Muscle layer of duodenum (tissue), 2 donors: Measurements from ENCODE around the gene RBM4B.
A peak's percentile ranks its signal among the peaks of the same experiment; 100 is the strongest.
"Not testable (repeated sequence)": the region's sequence is repeated elsewhere in the genome, so short reads cannot be mapped to it uniquely, and the experiment has no call there.

Experiments
- H3K27ac ChIP-seq: one replicate; pipeline ENCODE4 v1.7.0; 2013; ENCODE audit warnings: mild to moderate bottlenecking, low read length
- H3K27me3 ChIP-seq: one replicate; pipeline ENCODE4 v1.7.0; 2013; ENCODE audit warnings: low read depth, mild to moderate bottlenecking, control low read depth, low read length
- H3K36me3 ChIP-seq, 2 donors: one replicate each; pipeline ENCODE4 v1.7.0; 2013; ENCODE audit warnings: low read length in 2 of 2, control low read depth in 1 of 2, mild to moderate bottlenecking in 1 of 2; ENCODE audit not compliant: insufficient read depth in 2 of 2, control insufficient read depth in 1 of 2
- H3K4me1 ChIP-seq, 2 donors: one replicate each; pipeline ENCODE4 v1.7.0; 2013; ENCODE audit warnings: low read length in 2 of 2, mild to moderate bottlenecking in 2 of 2, control low read depth in 1 of 2, moderate library complexity in 1 of 2; ENCODE audit not compliant: insufficient read depth in 2 of 2, control insufficient read depth in 1 of 2
- H3K4me3 ChIP-seq, 2 donors: one replicate each; pipeline ENCODE4 v1.7.0; 2013; ENCODE audit warnings: low read length in 2 of 2, low read depth in 1 of 2, mild to moderate bottlenecking in 1 of 2
- H3K9me3 ChIP-seq, 2 donors: one replicate each; pipeline ENCODE4 v1.7.0; 2013; ENCODE audit warnings: low read length in 2 of 2, control low read depth in 1 of 2, mild to moderate bottlenecking in 1 of 2; ENCODE audit not compliant: control insufficient read depth in 1 of 2
- donor health status: healthy.

RBM4B gene

GRCh38 chr11:66651016-66651415 lies 26.7 kb downstream of the RBM4B start:
- Histone ChIP-seq H3K27ac (no peak overlapping the region), H3K4me1 (peaks cover 0 to 11% of the 10 kb centered on the region in 2 donors), H3K27me3 (no peaks in the 10 kb centered on the region), H3K4me3 (no peak overlapping the region), H3K9me3 (no peaks in the 10 kb centered on the region), H3K36me3 (peaks cover 33 to 43% of the 10 kb centered on the region in 2 donors)

GRCh38 chr11:66649903-66650302 lies 27.8 kb downstream of the RBM4B start:
- H3K27ac ChIP-seq = no peak overlapping the region
- H3K27me3 ChIP-seq = no peaks in the 10 kb centered on the region
- peaks cover 7 to 22% of the 10 kb centered on the region in 2 donors for H3K4me1 ChIP-seq
- H3K9me3 ChIP-seq = no peaks in the 10 kb centered on the region
- no peak overlapping the region for H3K4me3 ChIP-seq
- H3K36me3 ChIP-seq = peaks cover 44 to 51% of the 10 kb centered on the region in 2 donors

- Histone ChIP-seq H3K27me3 (no peaks in the 10 kb centered on the region), H3K4me1 (peaks cover 28 to 53% of the 10 kb centered on the region in 2 donors), H3K9me3 (no peaks in the 10 kb centered on the region), H3K36me3 (peaks cover 60 to 64% of the 10 kb centered on the region in 2 donors), H3K27ac (no peak overlapping the region), H3K4me3 (no peak overlapping the region)
Observed at GRCh38 chr11:66646828-66647227, 30.9 kb downstream of the RBM4B start.

GRCh38 chr11:66643745-66644437 lies 33.8 kb downstream of the RBM4B start:
- H3K9me3 ChIP-seq = no peaks in the 10 kb centered on the region
- peaks cover 47 to 80% of the 10 kb centered on the region in 2 donors for H3K4me1 ChIP-seq
- H3K27me3 ChIP-seq = no peaks in the 10 kb centered on the region
- H3K27ac ChIP-seq = no peak overlapping the region
- peak overlapping the region in 1 of 2 donors; percentile 33 for H3K4me3 ChIP-seq
- H3K36me3 ChIP-seq = peaks cover 60 to 65% of the 10 kb centered on the region in 2 donors

DNA sequence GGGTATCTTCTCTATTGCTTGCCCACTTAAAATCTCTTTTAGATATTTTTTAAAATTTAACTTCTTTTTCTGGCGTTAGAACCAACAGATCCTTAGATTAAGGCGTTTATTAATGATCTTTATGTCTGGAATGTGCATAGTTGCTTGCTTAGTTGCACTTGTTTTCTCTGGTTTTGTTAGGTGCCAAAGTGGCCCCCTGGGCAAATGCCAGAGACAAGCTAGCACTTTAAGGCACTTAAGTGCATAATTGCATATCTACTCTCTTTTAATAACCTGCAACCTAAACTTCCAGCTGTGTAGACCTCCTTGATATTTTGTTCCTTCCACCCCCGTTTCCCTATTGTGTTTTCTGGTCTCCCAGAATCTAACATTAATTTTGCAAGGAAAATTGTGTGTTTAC lies 35.9 kb downstream of the RBM4B start:
- H3K27me3 ChIP-seq = no peaks in the 10 kb centered on the region
- H3K36me3 ChIP-seq = peaks cover 46 to 58% of the 10 kb centered on the region in 2 donors
- peaks cover 47 to 88% of the 10 kb centered on the region in 2 donors for H3K4me1 ChIP-seq
- H3K4me3 ChIP-seq = peak overlapping the region; percentile 58 to 93
- H3K9me3 ChIP-seq = no peaks in the 10 kb centered on the region
- no peak overlapping the region for H3K27ac ChIP-seq

DNA sequence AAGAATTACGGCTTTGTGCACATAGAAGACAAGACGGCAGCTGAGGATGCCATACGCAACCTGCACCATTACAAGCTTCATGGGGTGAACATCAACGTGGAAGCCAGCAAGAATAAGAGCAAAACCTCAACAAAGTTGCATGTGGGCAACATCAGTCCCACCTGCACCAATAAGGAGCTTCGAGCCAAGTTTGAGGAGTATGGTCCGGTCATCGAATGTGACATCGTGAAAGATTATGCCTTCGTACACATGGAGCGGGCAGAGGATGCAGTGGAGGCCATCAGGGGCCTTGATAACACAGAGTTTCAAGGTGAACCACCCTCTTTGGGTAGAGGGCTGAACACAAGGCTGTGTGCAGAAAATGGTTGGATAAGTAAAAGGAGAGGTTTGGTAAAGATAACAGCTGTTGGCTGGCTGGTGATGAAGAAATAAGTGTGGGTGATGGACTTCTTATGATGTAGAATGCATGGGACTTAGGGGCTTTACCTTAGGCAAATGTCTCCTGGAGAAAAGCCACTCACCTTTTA lies 37.8 kb downstream of the RBM4B start:
- not testable (repeated sequence) for H3K27me3 ChIP-seq, H3K9me3 ChIP-seq
- Histone ChIP-seq H3K4me1 (peaks cover 40 to 69% of the 10 kb centered on the region in 2 donors), H3K4me3 (peak overlapping the region; percentile 93 to 98), H3K36me3 (peaks cover 29 to 38% of the 10 kb centered on the region in 2 donors), H3K27ac (peak overlapping the region; percentile 10)

DNA sequence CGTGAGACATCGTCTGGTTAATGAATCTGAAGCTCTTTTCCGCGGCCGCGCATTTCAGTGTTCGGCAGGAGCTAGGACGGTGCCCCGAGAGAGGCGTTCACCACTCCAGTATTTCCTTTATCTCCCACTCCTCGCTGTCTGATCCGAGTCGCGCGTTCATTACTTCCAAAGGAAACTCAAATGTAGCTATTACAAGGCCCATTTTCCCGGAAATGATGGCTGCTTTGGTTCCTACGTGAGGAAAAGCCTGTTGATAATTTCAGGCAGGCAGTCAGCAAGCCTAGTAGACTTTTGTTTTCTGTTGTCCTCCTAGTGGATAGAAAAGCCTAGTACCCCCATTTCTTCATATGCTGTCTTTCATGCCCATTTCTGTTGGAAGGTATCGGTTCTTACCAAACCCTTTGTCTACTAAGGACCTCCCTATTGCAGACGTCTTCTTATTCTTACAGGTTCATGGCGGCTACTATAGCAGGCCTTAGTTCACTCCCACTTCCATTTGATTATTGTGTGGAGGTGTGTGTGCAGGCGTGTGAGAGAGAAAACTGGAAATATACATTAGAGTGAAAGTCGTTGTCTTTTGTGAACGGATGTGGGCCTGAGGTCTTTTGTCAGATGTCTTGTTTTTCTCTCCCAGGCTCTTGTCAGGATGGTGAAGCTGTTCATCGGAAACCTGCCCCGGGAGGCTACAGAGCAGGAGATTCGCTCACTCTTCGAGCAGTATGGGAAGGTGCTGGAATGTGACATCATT lies 38.4 kb downstream of the RBM4B start:
- H3K9me3 ChIP-seq = no peaks in the 10 kb centered on the region
- peaks cover 23 to 32% of the 10 kb centered on the region in 2 donors for H3K36me3 ChIP-seq
- peak overlapping the region; percentile 96 for H3K27ac ChIP-seq
- no peaks in the 10 kb centered on the region for H3K27me3 ChIP-seq
- peak overlapping the region; percentile 93 to 98 for H3K4me3 ChIP-seq
- H3K4me1 ChIP-seq = peaks cover 34 to 62% of the 10 kb centered on the region in 2 donors

DNA sequence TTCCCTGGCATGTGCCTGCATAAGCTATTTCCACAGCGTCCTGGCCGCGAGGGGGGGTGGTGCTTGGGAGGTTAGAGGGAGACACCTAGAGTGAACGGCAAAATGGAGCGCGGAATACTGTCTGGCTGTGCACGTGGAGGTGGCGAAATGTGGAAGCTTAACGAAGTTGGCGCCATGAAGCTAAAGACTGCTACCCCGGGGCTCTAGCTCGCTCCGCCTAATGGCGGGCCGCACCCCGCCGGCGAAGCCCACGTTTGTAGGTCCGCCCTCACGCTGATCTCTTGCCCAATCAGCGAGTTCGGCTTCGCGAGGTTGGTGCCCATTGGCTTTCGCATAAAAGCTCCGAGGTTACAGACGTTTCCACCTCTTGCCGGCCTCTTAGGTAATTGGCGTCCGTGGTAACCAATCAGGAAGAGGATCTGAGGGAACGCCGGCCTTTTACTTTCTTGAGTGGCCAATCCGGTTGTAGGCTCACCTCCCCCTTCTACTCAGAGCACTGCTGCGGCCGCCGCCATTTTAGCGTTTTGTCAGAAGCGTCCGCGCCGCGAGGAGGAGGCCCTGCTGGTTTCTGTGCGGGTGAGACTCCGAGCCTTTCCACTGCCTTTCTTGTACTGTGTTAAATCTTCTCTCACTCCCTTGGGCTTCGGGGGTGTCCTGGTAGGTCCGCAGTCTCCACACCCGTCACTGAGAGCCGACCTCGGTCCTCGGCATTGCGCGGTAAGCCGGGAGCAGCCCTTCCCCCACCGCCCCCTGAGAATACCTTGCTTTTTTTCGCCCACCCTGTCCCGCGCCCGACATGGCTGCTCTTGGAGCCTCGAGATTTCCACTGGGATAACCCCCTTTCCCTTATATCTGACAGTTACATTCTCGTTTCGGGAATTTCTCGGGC lies 39.3 kb downstream of the RBM4B start, which contains the start of gene RBM4:
Gene RBM4, plus strand, starts transcription at position 527 of the 889 bp plus-strand sequence. CDS start 1,009 bp downstream, outside the sequence.
- H3K9me3 ChIP-seq = no peaks in the 10 kb centered on the region
- H3K27me3 ChIP-seq = no peaks in the 10 kb centered on the region
- H3K4me3 ChIP-seq = peak within 1 kb of the TSS; percentile 93 to 98
- H3K4me1 ChIP-seq = peaks cover 29 to 54% of the 10 kb centered on the region in 2 donors
- H3K36me3 ChIP-seq = peaks cover 15 to 24% of the 10 kb centered on the region in 2 donors
- peak within 1 kb of the TSS; percentile 96 for H3K27ac ChIP-seq

DNA sequence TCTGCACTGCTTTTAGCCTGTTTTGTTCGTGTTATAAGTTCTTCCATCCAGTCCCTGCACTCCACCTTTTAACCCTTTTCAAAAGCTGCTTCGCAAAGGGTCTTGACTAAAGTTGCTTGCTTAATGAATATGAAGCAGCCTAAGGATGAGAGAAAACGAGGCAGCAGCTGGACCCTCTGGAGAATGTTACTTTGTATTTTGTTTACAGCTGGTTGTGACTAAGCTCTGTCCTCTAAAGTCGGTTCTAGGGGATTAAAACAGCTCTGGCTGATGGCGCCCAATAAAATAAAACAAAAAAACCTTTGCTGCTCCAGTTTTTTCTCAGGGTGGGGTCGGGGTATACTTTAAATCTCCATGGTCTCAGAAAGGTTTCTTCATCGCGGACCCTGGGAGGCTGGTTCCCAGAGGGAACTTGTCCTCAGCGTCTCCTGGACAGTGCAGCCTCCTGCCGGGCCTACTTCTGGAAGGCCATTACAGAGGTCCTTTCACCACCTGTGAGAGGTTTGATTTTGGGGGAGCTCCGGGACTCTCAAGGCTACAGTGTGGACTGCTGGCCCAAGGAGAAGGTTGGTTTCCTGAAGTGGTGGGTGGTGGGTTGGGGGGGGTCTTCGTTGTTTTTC lies 40.0 kb downstream of the RBM4B start:
- H3K36me3 ChIP-seq = peaks cover 12 to 16% of the 10 kb centered on the region in 2 donors
- peaks cover 22 to 47% of the 10 kb centered on the region in 2 donors for H3K4me1 ChIP-seq
- H3K9me3 ChIP-seq = no peaks in the 10 kb centered on the region
- peak overlapping the region; percentile 66 to 93 for H3K4me3 ChIP-seq
- H3K27me3 ChIP-seq = no peaks in the 10 kb centered on the region
- H3K27ac ChIP-seq = peak overlapping the region; percentile 78

DNA sequence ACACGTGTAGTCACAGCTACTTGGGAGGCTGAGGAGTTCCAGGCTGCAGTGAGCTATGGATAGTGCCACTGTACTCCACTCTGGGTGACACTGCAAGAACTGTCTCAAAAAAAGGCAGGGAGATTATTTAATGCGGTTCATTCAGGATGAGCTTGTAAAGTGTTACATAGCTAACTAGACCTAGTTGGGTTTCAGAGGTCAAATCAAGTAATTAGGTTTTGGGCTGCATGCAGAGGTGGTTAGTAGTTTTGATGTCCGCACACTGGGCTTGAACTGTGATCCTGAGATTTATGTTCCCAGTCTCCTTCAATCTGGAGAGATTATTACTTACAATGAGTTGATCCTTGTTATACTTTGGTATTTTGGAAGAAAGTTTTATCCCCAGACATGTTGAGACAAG lies 41.3 kb downstream of the RBM4B start:
- Histone ChIP-seq H3K27ac (no peak overlapping the region), H3K9me3 (no peaks in the 10 kb centered on the region), H3K36me3 (peaks cover 12 to 16% of the 10 kb centered on the region in 2 donors), H3K4me1 (peaks cover 17 to 38% of the 10 kb centered on the region in 2 donors), H3K27me3 (no peaks in the 10 kb centered on the region), H3K4me3 (no peak overlapping the region)
